PFSK-1 (cell line): Measurements from ENCODE around the gene ECEL1.

Experiments
- POLR2AphosphoS5 ChIP-seq: IDR thresholded peaks from 2 replicates; pipeline ENCODE4 v1.6.1; 2012; ENCODE audit warnings: low read depth, mild to moderate bottlenecking, control low read depth, low read length, moderate library complexity
- REST ChIP-seq, 2 experiments: IDR thresholded peaks; 2 replicates each; pipeline versions ENCODE4 v1.6.1 to v1.8.0; 2011 to 2012; ENCODE audit warnings: low read depth in 2 of 2, low read length in 2 of 2, control low read depth in 1 of 2, inconsistent platforms in 1 of 2, mild to moderate bottlenecking in 1 of 2, moderate library complexity in 1 of 2; ENCODE audit not compliant: insufficient read depth in 1 of 2

DNA sequence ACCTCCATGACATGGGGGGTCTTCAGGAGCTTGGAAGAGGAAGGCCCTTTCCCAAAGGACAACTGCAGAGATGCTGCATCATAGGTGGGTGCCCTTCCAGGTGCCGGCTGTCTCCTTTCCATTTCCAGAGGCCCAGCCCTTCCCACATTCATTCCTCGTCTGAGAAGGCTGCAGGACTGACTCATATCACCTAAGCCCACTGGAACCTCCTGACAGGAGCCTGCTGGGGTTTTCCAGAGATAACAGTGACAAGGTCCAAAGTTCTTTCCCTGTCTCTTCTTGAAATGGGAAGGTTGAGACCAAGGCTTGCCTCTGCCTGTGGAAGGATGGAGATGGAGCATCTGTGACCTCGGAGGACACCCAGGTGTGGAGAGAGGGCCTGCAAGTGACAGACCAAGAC is 28.9 kb upstream of the ECEL1 start:
- TF ChIP-seq REST (IDR thresholded peaks at IDR 0.05; ENCODE audit: insufficient read depth in 1 of 2, low read depth in 2 of 2, low read length in 2 of 2) (no peak), POLR2AphosphoS5 (no peak)
